ENCODE measurements around the gene DNALI1.
"Not testable (repeated sequence)": the region's sequence is repeated elsewhere in the genome, so short reads cannot be mapped to it uniquely, and the experiment has no call there.

DNALI1 gene

DNA sequence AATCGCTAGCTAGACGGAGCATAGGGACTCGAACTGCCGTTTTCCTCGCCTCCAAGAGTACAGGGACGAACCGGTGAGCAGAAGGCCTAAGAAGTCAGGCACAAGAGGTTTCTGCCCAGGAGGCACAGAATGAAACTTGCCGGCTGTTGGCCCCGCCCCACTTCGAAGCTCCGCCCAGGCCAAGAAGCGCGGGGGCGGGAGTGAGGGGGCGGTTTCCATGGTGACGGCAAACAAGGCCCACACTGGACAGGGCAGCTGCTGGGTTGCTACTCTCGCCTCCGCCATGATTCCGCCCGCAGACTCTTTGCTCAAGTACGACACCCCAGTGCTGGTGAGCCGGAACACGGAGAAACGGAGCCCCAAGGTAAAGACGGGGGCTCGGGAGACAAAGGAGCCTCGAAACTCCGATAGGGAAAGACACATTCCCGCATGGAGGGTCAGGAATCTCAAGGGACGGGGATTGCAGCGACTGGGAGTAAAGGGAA is at the start of gene DNALI1:
Gene DNALI1, plus strand, starts transcription at position 229 of the 485 bp plus-strand sequence. Its CDS starts 55 bp downstream, at position 284.
- DNase-seq (ENCODE audit: low spot score) = peak; percentile 30
- H3K9me3 Mint-ChIP-seq = peaks cover 3% of the 10 kb centered on the region
- H3K4me1 Mint-ChIP-seq (ENCODE audit: low read depth) = peaks cover 26% of the 10 kb centered on the region
- peaks cover 20% of the 10 kb centered on the region for H3K36me3 Mint-ChIP-seq (ENCODE audit: low read depth)
- H3K4me3 Mint-ChIP-seq = peak within 1 kb of the TSS; percentile 15
- H3K27me3 Mint-ChIP-seq (ENCODE audit: low read depth) = no peaks in the 10 kb centered on the region
- no peak within 1 kb of the TSS for H3K27ac Mint-ChIP-seq

DNA sequence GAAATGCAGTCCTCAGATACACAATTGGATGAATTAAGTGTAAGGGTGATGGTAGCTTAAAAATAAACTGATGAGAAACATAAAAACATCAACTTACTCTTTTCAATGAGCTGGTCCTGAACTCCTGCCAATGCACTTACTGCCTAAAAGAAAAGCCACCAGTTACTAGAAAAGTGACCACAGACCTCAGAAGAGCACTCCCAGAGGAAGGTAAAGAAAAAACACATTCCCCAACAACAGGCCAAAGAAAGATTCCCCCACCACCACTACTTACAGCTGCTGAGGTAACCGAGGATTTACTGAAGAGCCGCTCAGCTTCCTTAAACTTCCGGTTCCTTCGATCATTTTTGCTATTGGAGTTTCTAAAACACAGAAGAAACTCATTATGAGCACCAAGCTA is 47.6 kb upstream of the DNALI1 start:
- no peak for DNase-seq (ENCODE audit: low spot score)

DNA sequence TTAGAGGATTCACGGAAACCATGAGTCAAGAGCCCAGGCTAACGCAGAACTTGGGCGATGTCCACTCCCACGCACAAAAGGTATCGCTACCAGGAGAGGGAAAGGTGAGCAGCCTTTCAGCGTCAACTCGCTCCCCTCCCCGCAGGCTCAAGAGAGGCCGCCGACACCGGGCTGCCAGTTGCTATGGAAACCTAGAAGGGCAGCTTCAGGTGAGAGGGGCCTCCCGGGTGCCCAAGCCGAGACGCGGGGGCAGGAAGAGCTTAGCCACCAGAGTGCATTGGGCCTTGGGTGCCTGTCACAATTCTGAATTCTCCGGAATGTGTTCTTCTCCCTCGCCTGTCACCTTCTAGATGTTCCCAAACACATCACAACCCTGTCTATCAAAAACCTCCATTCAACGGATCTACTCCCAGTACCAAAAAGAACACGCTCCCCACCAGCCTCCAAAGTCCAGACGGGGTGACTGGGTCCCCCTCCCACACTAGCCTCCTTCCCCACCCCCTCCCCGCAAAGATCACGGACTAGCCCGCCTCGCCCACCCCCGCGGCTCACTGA is 42.9 kb upstream of the DNALI1 start:
- H3K4me3 Mint-ChIP-seq = peak overlapping the region; percentile 96
- peak; percentile 69 for DNase-seq (ENCODE audit: low spot score)
- peak overlapping the region; percentile 89 for H3K27ac Mint-ChIP-seq
- H3K27me3 Mint-ChIP-seq (ENCODE audit: low read depth) = no peaks in the 10 kb centered on the region
- H3K9me3 Mint-ChIP-seq = no peaks in the 10 kb centered on the region
- peaks cover 22% of the 10 kb centered on the region for H3K36me3 Mint-ChIP-seq (ENCODE audit: low read depth)
- H3K4me1 Mint-ChIP-seq (ENCODE audit: low read depth) = peaks cover 36% of the 10 kb centered on the region

More for the DNA sequence above, 47.6 kb upstream of the DNALI1 start:
- peaks cover 43% of the 10 kb centered on the region for H3K36me3 Mint-ChIP-seq (ENCODE audit: low read depth)
- H3K27me3 Mint-ChIP-seq (ENCODE audit: low read depth) = no peaks in the 10 kb centered on the region
- no peak overlapping the region for H3K4me3 Mint-ChIP-seq
- H3K9me3 Mint-ChIP-seq = no peaks in the 10 kb centered on the region
- H3K27ac Mint-ChIP-seq = no peak overlapping the region
- H3K4me1 Mint-ChIP-seq (ENCODE audit: low read depth) = peaks cover 30% of the 10 kb centered on the region

DNA sequence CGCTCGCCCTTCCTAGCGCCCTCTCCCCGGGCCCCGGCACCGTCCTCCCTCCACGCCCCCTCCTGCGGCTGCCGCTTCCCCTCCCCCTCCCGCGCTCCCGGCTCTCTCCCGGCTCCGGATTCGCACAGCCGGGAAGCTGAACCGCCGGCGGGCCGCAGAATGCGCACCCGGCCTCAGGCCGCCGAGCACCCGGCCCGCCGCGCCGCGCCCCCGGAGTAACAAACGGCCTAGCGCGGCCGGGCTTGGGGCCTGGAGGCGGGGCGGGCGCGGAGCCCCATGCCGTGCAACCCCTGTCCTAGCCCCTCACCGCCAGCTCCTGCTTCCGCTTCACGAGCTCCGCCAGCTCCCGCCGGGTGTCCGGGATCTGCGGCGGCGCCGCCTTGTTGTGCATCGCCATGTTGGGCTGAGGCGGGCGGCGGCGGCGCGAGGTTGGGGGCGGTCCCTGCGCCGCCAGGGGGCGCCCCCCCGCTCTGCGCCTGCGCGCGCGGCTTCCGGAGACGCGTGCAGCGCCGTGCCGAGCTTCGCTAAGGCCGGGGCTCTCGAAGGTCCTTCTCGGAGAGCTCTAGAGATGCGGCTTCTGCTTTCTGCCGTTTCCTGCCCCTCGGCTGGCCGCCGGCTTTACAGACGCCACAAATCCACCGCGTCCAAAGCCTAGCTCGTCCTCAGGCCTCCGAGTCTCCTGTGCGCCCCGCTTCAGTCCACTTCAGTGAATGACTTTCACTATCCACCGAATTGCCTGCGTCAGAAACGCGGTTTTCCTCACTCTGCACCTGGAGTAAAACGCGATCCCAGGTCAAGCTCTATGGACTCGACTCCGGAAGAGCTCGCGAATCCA is 42.2 kb upstream of the DNALI1 start, which contains the start of gene MEAF6:
Gene MEAF6, minus strand, starts transcription at position 417 of the 835 bp plus-strand sequence. Its CDS starts 20 bp downstream, at position 397.
- Mint-ChIP-seq H3K4me1 (ENCODE audit: low read depth) (peaks cover 37% of the 10 kb centered on the region), H3K27me3 (ENCODE audit: low read depth) (no peaks in the 10 kb centered on the region), H3K27ac (peak within 1 kb of the TSS; percentile 93), H3K9me3 (no peaks in the 10 kb centered on the region), H3K4me3 (peak within 1 kb of the TSS; percentile 96), H3K36me3 (ENCODE audit: low read depth) (peaks cover 16% of the 10 kb centered on the region)
- peak; percentile 86 for DNase-seq (ENCODE audit: low spot score)

DNA sequence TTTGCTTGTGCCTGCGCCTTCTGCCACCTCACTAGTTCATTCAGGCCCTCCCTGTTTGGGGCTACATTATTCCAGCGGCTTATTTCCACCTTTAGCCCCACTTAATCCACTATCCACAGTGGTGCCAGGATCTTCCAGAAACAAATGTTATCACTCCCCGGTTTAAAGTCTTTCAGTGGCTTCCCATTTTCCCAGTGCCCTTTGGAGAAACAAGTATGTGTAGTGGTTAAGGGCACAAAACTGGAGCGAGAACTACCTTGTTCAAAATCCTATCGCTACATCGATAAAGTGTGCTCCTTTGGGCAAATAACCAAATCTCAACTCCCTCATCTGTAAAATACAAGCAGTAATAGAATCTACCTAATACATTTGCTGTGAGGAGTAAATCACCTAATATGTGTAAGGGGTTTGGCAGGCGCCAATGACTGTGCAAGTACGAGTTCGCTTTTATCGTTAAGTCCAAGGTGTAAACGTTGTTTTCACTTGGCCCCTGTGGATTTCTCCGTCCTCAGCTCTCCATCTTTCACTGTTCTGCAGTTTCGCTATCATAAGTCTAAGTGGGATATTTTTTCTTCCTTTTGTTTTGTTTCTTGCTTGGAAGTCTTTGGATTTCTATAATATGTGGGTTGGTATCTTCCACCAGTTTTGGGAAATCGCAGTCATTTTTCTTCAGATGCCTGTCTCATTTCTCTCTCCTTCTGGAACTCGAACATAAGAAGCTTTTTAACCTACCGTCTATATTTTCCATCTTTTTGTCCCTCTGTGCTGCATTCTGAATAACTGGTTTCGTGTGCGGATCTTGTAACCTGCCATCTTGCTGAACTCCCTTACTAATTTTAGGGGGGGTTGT is 41.3 kb upstream of the DNALI1 start:
- Mint-ChIP-seq H3K4me1 (ENCODE audit: low read depth) (peaks cover 39% of the 10 kb centered on the region), H3K9me3 (no peaks in the 10 kb centered on the region), H3K27ac (peak overlapping the region; percentile 93), H3K27me3 (ENCODE audit: low read depth) (no peaks in the 10 kb centered on the region), H3K36me3 (ENCODE audit: low read depth) (peaks cover 16% of the 10 kb centered on the region), H3K4me3 (peak overlapping the region; percentile 91)
- DNase-seq (ENCODE audit: low spot score) = no peak

DNA sequence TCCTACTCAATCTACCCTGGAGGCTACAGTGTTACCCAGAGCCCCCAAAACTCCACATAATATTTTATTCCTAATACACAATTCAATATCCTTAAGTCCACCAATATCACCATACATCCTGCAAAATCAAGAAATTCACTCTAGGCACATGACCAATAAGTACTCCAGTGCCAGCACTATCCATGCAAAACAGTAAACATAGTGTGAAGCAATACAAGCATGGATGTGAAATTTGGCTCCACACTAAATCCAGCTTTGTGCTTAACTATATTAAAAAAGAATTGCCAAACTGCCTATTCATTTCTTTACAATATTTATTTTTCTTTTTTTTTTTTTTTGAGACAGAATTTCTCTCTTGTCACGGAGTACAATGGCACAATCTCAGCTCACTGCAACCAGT is 39.2 kb upstream of the DNALI1 start:
- Mint-ChIP-seq H3K27ac (no peak overlapping the region), H3K36me3 (ENCODE audit: low read depth) (peaks cover 7% of the 10 kb centered on the region), H3K4me3 (no peak overlapping the region), H3K4me1 (ENCODE audit: low read depth) (peaks cover 28% of the 10 kb centered on the region), H3K9me3 (no peaks in the 10 kb centered on the region), H3K27me3 (ENCODE audit: low read depth) (no peaks in the 10 kb centered on the region)
- DNase-seq (ENCODE audit: low spot score) = no peak

DNA sequence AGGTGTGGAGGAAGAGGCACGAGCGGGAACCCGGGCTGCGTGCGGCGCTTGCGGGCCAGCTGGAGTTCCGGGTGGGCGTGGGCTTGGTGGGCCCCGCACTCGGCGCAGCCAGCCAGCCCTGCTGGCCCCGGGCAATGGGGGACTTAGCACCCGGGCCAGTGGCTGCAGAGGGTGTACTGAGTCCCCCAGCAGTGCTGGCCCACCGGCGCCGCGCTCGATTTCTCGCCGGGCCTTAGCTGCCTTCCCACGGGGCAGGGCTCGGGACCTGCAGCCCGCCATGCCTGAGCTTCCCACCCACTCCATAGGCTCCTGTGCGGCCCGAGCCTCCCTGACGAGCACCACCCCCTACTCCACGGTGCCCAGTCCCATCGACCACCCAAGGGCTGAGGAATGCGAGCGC is 38.5 kb upstream of the DNALI1 start:
- not testable (repeated sequence) for H3K36me3 Mint-ChIP-seq (ENCODE audit: low read depth); H3K4me3 Mint-ChIP-seq; H3K27ac Mint-ChIP-seq; H3K27me3 Mint-ChIP-seq (ENCODE audit: low read depth); H3K9me3 Mint-ChIP-seq; DNase-seq (ENCODE audit: low spot score)
- peaks cover 24% of the 10 kb centered on the region for H3K4me1 Mint-ChIP-seq (ENCODE audit: low read depth)

DNA sequence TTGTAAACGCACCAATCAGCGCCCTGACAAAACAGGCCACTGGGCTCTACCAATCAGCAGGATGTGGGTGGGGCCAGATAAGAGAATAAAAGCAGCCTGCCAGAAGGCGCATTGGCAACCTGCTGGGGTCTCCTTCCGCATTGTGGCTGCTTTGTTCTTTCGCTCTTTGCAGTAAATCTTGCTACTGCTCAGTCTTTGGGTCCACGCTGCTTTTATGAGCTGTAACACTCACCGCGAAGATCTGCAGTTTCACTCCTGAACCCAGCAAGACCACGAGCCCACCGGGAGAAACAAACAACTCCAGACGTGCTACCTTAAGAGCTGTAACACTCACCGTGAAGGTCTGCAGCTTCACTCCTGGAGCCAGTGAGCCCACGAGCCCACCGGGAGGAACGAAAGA is 37.8 kb upstream of the DNALI1 start:
- H3K4me1 Mint-ChIP-seq (ENCODE audit: low read depth) = peaks cover 20% of the 10 kb centered on the region
- not testable (repeated sequence) for H3K9me3 Mint-ChIP-seq; H3K36me3 Mint-ChIP-seq (ENCODE audit: low read depth); H3K27me3 Mint-ChIP-seq (ENCODE audit: low read depth); DNase-seq (ENCODE audit: low spot score)
- H3K4me3 Mint-ChIP-seq = peak overlapping the region; percentile 79
- peak overlapping the region; percentile 75 for H3K27ac Mint-ChIP-seq

DNA sequence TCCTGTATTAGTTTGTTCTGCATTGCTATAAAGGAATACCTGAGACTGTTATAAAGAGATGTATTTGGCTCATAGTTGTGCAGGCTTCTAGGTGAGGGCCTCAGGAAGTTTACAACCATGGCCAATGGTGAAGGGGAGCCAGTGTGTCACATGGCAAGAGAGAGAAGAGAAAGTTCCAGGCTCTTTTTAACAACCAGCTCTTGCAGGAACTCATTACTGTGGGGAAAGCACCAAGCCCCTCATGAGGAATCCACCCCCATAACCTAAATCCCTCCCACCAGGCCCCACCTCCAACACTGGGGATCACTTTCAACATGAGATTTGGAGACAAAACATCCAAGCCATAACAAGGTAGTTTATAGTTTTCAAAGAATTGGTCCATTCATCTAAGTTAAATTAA is 37.1 kb upstream of the DNALI1 start:
- Mint-ChIP-seq H3K9me3 (peaks cover 8% of the 10 kb centered on the region), H3K4me1 (ENCODE audit: low read depth) (peaks cover 20% of the 10 kb centered on the region), H3K36me3 (ENCODE audit: low read depth) (peaks cover 4% of the 10 kb centered on the region), H3K27me3 (ENCODE audit: low read depth) (no peaks in the 10 kb centered on the region), H3K4me3 (peak overlapping the region; percentile 79), H3K27ac (peak overlapping the region; percentile 63)
- no peak for DNase-seq (ENCODE audit: low spot score)

DNA sequence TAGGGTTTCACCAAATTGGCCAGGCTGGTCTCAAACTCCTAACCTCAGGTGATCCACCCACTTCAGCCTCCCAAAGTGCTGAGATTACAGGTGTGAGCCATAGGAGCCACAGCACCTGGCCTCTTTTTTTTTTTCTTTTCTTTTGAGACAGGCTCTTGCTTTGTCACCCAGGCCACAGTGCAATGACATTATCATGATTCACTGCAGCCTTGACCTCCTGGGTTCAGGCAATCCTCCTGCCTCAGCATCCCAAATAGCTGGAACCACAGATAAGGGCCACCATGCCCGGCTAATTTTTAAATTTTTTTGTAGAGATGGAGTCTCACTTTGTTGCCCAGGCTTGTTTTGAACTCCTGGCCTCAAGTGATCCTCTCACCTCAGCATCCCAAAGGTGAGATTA is 26.9 kb upstream of the DNALI1 start:
- H3K4me3 Mint-ChIP-seq; H3K27ac Mint-ChIP-seq; H3K9me3 Mint-ChIP-seq; H3K27me3 Mint-ChIP-seq (ENCODE audit: low read depth); DNase-seq (ENCODE audit: low spot score); H3K4me1 Mint-ChIP-seq (ENCODE audit: low read depth); H3K36me3 Mint-ChIP-seq (ENCODE audit: low read depth): not testable (repeated sequence)

DNA sequence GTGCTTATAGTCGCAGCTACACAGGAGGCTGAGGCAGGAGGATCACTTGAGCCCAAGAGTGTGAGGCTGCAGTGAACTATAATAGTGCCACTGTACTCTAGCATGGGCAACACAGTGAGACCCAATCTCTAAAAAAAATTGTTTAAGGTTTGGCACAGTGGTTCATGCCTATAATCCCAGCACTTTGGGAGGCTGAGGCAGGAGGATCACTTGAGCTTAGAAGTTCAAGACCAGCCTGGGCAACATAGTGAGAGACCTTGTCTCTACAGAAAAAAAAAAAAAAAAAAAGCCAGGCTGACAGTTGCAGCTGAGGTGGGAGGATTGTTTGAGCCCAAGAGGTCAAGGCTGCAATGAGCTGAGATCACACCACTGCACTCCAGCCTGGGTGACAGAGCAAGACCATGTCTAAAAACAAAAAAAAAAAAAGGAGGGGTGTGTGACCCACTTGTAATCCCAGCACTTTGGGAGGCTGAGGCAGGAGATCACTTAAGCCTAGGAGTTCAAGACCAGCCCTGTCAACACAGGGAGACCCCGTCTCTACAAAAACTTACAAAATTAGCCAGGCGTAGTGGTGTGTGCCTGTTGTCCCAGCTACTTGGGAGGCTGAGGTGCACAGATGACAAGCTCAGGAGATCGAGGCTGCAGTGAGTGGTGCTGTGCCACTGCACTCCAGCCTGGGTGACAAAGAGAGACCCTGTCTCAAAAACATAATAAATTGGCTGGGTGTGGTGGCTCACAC is 24.2 kb upstream of the DNALI1 start:
- H3K4me3 Mint-ChIP-seq = not testable (repeated sequence)

DNA sequence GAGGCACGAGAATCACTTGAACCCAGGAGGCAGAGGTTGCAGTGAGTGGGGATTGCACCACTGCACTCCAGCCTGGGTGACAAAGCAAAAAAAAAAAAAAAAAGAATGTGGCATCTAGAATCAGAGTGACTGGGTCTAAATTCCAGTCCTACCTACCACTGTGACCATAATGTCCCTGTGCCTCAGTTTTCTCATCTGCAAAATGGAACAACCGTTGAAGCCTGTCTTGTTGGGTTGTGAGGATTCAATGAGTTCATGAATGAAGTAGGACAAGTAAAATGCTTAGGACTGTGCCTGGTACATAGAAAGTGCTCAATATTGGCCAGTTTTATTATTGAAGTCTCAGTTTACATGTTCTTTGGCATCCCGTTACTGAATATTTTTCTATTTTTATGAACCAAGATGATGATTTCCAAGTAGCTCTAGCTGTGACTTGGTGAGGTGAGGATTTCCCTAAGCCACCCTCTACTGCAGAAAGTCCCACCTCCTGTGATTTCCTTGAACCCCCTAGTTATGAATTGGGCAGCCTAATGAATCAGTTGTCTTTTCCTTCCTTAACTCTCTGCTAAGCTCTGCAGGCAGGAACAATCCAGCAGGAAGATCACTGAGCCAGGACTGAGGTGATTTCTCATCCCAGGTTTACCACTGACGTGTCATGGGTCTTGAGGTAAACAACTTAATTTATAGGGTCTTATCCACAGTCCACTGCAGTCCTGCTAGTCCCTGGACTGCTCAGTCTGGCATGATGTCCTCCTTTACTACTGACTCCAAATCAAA is 23.2 kb upstream of the DNALI1 start:
- Mint-ChIP-seq H3K36me3 (ENCODE audit: low read depth) (peaks cover 29% of the 10 kb centered on the region), H3K27ac (no peak overlapping the region), H3K4me3 (no peak overlapping the region), H3K9me3 (no peaks in the 10 kb centered on the region), H3K27me3 (ENCODE audit: low read depth) (no peaks in the 10 kb centered on the region), H3K4me1 (ENCODE audit: low read depth) (peaks cover 4% of the 10 kb centered on the region)
- no peak for DNase-seq (ENCODE audit: low spot score)

More for the DNA sequence above, 24.2 kb upstream of the DNALI1 start:
- H3K27me3 Mint-ChIP-seq (ENCODE audit: low read depth); H3K4me1 Mint-ChIP-seq (ENCODE audit: low read depth); DNase-seq (ENCODE audit: low spot score); H3K9me3 Mint-ChIP-seq; H3K27ac Mint-ChIP-seq: not testable (repeated sequence)
- H3K36me3 Mint-ChIP-seq (ENCODE audit: low read depth) = peaks cover 20% of the 10 kb centered on the region

DNA sequence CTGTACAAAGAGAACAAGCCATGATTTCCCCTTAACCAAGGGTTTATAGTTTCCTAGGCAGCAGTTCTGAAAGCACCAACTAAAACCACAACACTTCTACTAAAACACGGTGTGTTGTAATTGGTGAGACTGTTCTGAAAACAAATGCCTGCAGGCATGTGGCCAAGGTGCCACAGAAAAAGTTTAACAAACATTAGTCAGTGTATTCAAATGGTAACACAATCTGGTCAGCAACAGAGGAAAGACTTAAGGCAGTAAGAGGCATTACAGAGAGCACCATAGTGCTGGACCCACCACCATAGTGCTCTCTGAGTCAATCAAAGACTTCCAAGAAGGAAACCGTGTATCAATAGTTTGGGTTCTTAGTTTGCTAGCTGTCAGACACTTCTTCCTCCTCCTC is 19.4 kb upstream of the DNALI1 start:
- peaks cover 48% of the 10 kb centered on the region for H3K36me3 Mint-ChIP-seq (ENCODE audit: low read depth)
- H3K27me3 Mint-ChIP-seq (ENCODE audit: low read depth) = no peaks in the 10 kb centered on the region
- DNase-seq (ENCODE audit: low spot score) = no peak
- no peak overlapping the region for H3K4me3 Mint-ChIP-seq
- peaks cover 4% of the 10 kb centered on the region for H3K4me1 Mint-ChIP-seq (ENCODE audit: low read depth)
- H3K9me3 Mint-ChIP-seq = no peaks in the 10 kb centered on the region
- H3K27ac Mint-ChIP-seq = no peak overlapping the region

Data from T-helper 2 cell treated with Interferon-gamma antibody and Interleukin-4, amounts not matched to agents 5 μg/mL and 100 μg/mL, for 36 hours (primary cell).